Nephron (organoid): Measurements from ENCODE around the gene GTPBP10.
A peak's percentile ranks its signal among the peaks of the same experiment; 100 is the strongest.

Experiments used
- H3K27ac Mint-ChIP-seq, 3 experiments: 2 replicates each; pipeline ENCODE4 v1.8.0; 2020; ENCODE audit warnings: mixed read lengths in 3 of 3, mild to moderate bottlenecking in 2 of 3, moderate library complexity in 1 of 3
- H3K27me3 Mint-ChIP-seq: 2 replicates; pipeline ENCODE4 v1.8.0; 2021; ENCODE audit warnings: low read depth, mild to moderate bottlenecking, moderate library complexity, mixed read lengths
- H3K36me3 Mint-ChIP-seq: 2 replicates; pipeline ENCODE4 v1.8.0; 2020; ENCODE audit warnings: low read depth, mixed read lengths
- H3K4me1 Mint-ChIP-seq: 2 replicates; pipeline ENCODE4 v1.8.0; 2020; ENCODE audit warnings: mixed read lengths
- H3K4me3 Mint-ChIP-seq, 3 experiments: 2 replicates each; pipeline ENCODE4 v1.8.0; 2020; ENCODE audit warnings: mild to moderate bottlenecking in 3 of 3, mixed read lengths in 3 of 3, moderate library complexity in 2 of 3
- H3K9me3 Mint-ChIP-seq: 2 replicates; pipeline ENCODE4 v1.8.0; 2020; ENCODE audit warnings: mixed read lengths
- TF ChIP-seq, protein P1 (sequence below), 3 experiments: fragments of 200-600 bp; sonication (generic); IDR thresholded peaks; one replicate each; pipeline ENCODE4 v1.5.0; 2021; ENCODE audit warnings: antibody characterized with exemption in 3 of 3; ENCODE audit not compliant: unreplicated experiment in 3 of 3

Gene GTPBP10

DNA sequence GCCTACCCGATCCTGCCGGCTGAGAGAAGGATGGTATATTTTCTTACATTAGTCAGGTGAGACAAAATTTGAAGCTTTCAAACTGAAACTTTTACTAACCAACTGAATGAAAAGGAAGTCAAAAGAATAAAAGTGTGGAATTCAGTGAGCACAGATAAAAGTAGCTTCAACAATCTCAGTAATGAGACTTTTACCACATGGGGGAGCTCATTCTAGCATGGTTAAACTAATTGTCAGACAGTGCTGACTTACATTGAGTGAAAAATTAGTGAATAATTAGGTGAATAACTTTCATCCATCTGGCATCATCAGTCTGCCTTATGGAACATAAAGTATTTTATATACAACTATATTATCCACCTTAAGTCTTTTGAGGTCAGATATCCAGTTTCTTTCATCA is 33.8 kb upstream of the GTPBP10 start:
- Mint-ChIP-seq H3K36me3 (no peaks in the 10 kb centered on the region), H3K27me3 (peaks cover 11% of the 10 kb centered on the region), H3K4me1 (no peaks in the 10 kb centered on the region), H3K27ac (no peak overlapping the region), H3K9me3 (no peaks in the 10 kb centered on the region), H3K4me3 (no peak overlapping the region)
- TF ChIP-seq, protein P1, sequence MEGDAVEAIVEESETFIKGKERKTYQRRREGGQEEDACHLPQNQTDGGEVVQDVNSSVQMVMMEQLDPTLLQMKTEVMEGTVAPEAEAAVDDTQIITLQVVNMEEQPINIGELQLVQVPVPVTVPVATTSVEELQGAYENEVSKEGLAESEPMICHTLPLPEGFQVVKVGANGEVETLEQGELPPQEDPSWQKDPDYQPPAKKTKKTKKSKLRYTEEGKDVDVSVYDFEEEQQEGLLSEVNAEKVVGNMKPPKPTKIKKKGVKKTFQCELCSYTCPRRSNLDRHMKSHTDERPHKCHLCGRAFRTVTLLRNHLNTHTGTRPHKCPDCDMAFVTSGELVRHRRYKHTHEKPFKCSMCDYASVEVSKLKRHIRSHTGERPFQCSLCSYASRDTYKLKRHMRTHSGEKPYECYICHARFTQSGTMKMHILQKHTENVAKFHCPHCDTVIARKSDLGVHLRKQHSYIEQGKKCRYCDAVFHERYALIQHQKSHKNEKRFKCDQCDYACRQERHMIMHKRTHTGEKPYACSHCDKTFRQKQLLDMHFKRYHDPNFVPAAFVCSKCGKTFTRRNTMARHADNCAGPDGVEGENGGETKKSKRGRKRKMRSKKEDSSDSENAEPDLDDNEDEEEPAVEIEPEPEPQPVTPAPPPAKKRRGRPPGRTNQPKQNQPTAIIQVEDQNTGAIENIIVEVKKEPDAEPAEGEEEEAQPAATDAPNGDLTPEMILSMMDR (IDR thresholded peaks at IDR 0.05; ENCODE audit: unreplicated experiment in 3 of 3) = peak in 1 of 3 experiments; percentile 11

DNA sequence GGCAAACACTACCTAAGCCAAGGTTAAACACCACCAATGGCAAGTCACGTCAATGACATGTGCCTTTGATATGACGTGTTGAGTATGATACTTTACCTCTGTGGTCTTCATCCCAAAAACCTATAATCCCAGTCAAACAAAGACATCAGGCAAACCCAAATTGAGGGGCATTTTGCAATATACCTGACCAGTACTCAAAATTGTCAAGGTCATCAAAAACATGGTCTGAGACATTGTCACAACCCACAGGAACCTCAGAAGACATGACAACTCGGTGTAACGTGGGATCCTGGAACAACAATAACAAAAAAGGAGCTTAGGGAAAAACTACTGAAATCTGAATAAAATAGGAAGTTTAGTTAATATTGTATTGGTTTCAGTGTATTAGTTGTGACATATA is 32.6 kb upstream of the GTPBP10 start:
- H3K27ac Mint-ChIP-seq = no peak overlapping the region
- no peaks in the 10 kb centered on the region for H3K36me3 Mint-ChIP-seq
- H3K9me3 Mint-ChIP-seq = no peaks in the 10 kb centered on the region
- H3K4me3 Mint-ChIP-seq = no peak overlapping the region
- H3K4me1 Mint-ChIP-seq = no peaks in the 10 kb centered on the region
- peaks cover 18% of the 10 kb centered on the region for H3K27me3 Mint-ChIP-seq
- TF ChIP-seq, protein P1 (IDR thresholded peaks at IDR 0.05; ENCODE audit: unreplicated experiment in 3 of 3) = no peak

DNA sequence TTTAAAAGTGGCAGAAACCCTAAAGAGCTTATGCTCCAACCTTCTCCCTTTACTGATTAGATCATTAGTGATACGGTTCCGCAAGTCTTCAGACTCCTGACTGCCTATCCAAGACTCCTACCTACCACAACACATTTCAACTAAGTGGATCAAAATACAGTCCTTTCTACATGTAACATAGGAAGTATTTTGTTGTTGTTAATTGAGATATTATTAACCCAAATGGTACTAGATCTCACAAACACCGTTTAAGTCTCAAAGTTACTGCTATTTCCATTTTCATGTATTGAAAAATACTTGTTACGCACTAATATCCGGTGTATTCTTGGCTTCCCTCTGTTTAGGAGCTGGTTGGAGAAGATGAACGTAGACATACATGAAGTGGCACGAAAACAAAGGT is 26.5 kb upstream of the GTPBP10 start:
- H3K27ac Mint-ChIP-seq = no peak overlapping the region
- no peaks in the 10 kb centered on the region for H3K9me3 Mint-ChIP-seq
- H3K4me1 Mint-ChIP-seq = peaks cover 5% of the 10 kb centered on the region
- TF ChIP-seq, protein P1 (IDR thresholded peaks at IDR 0.05; ENCODE audit: unreplicated experiment in 3 of 3) = no peak
- no peaks in the 10 kb centered on the region for H3K36me3 Mint-ChIP-seq
- peak overlapping the region; percentile 65 to 69 (median 68) for H3K4me3 Mint-ChIP-seq
- H3K27me3 Mint-ChIP-seq = peaks cover 72% of the 10 kb centered on the region

DNA sequence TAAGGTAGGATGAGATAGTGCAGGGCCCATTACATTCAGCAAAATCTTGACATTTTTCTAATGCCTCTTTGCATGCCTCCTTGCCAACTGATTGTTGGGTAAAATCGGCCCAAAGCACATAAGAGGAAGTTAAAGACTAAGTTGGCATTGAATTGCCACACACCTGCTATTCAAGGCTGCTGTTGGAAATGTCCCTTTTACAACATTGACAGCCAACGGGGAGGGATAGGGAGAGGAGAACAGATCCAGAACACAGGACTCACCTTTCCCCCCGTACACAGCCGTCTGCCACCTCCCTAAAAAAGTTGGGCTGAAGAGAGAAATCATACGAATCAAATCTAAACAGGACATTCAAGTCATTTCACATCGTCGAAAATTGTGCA is 26.1 kb upstream of the GTPBP10 start:
- Mint-ChIP-seq H3K27ac (no peak overlapping the region), H3K27me3 (peaks cover 76% of the 10 kb centered on the region), H3K36me3 (no peaks in the 10 kb centered on the region), H3K4me1 (peaks cover 5% of the 10 kb centered on the region), H3K9me3 (no peaks in the 10 kb centered on the region), H3K4me3 (peak overlapping the region; percentile 65 to 69 (median 68))
- TF ChIP-seq, protein P1 (IDR thresholded peaks at IDR 0.05; ENCODE audit: unreplicated experiment in 3 of 3) = no peak

DNA sequence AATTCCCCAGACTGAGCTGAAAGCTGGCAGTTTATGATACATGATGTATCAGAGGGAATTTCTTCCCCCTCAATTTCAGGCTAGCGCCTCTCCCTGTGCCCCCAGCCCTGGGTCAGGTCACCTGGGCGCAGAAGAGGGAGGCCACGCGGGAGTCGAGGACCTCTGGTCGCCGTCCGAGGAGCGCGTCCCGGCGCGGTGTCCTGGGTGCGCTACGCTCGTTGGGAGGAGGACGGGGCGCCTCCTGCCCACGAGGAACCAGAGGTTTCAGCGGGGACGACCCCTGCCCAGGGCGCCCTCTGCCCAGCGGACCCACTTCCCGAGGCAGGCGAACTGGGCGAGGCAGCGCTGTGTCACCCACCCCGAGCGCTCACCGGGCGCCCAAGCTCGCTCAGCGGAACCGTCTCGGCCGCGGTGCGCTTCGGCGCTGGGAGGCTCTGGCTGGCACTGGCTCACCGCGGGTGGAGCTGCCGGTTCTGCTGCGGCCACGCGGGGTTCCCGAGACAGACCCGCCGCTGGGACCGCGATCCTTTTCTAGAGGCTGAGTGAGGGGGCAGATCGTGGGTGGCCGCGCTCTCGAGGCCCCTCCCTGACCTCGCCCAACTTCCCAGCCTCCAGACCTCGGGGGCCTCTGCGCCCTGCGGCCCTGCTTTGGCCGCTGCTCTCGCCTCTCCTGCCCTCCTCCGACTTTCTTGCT is 25.6 kb upstream of the GTPBP10 start, which contains the start of gene FAM237B:
Gene FAM237B, minus strand, starts transcription at position 504 of the 694 bp plus-strand sequence. CDS start 1,556 bp downstream, outside the sequence.
- Mint-ChIP-seq H3K4me3 (peak within 1 kb of the TSS; percentile 69 to 73 (median 70)), H3K4me1 (peaks cover 5% of the 10 kb centered on the region), H3K9me3 (no peaks in the 10 kb centered on the region), H3K27me3 (peaks cover 78% of the 10 kb centered on the region), H3K36me3 (no peaks in the 10 kb centered on the region), H3K27ac (no peak within 1 kb of the TSS)
- TF ChIP-seq, protein P1 (IDR thresholded peaks at IDR 0.05; ENCODE audit: unreplicated experiment in 3 of 3) = no peak

DNA sequence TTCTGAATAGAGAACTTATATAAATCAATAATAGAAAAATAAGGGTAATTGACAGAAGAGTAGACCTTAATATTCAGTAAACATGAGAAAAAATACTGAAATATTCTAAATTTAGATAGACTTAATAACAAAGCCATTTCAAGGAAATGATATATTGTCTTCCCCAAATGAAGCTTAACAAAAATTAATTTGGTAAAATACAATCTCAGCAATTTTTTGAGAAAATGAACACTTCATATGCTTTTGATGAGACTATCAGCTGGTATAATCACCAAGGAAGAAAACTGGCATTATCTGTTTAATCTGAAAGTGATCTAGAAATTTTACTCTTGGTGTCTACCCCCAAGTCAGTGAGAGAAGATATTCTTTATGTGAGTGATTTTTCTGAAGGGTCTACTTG is 23.7 kb upstream of the GTPBP10 start:
- Mint-ChIP-seq H3K27ac (no peak overlapping the region), H3K27me3 (peaks cover 66% of the 10 kb centered on the region), H3K4me3 (no peak overlapping the region), H3K36me3 (no peaks in the 10 kb centered on the region), H3K9me3 (no peaks in the 10 kb centered on the region), H3K4me1 (peaks cover 5% of the 10 kb centered on the region)
- TF ChIP-seq, protein P1 (IDR thresholded peaks at IDR 0.05; ENCODE audit: unreplicated experiment in 3 of 3) = no peak
